GM12865 (cell line): Measurements from ENCODE around the gene NWD2.
"Not testable (repeated sequence)": the region's sequence is repeated elsewhere in the genome, so short reads cannot be mapped to it uniquely, and the experiment has no call there.

Experiments
- DNase-seq: peaks from one replicate; pipeline ENCODE4 v3.0.0; 2010; ENCODE audit warnings: low read depth
- H3K4me3 ChIP-seq: 2 replicates; pipeline ENCODE4 v1.5.1; 2011; ENCODE audit warnings: mild to moderate bottlenecking, low read depth, low read length, control low read depth
- TF ChIP-seq, protein P1 (sequence below): IDR thresholded peaks from 2 replicates; pipeline ENCODE4 v1.5.1; 2011; ENCODE audit warnings: low read length, control low read depth, low read depth, inconsistent platforms; ENCODE audit not compliant: insufficient read depth; ENCODE audit errors: missing control alignments

The NWD2 gene

DNA sequence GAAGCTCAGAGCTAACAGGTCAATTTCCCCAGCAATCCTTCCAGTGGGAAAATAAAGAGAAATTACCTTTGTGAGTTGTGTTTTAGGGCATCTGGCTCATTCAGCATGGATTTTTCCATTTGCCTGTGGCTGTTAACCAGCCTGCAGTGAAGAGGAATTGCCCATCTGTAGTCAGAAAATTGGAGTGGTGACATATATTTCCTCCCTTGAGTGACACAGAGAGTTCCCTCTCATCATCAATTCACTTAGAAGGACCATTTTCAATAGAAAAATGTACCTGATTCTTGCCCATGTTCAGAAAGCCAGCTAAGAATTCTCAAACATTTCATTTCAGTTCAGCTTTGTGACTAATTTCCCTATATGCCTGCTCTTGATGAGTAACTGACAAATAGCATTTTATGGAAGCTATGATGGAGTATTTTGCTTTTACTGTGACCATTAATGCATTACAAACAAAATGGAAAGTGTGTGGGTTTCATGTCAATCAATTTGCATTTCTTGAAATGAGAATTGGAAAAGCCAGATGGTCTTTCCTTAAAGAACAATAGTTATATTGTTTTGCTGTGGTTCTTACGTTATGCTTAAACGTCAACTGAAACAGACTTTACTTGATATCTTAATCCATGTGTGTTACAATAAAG is 155.8 kb downstream of the NWD2 start:
- no peak overlapping the region for H3K4me3 ChIP-seq
- DNase-seq: peak; percentile 54

DNA sequence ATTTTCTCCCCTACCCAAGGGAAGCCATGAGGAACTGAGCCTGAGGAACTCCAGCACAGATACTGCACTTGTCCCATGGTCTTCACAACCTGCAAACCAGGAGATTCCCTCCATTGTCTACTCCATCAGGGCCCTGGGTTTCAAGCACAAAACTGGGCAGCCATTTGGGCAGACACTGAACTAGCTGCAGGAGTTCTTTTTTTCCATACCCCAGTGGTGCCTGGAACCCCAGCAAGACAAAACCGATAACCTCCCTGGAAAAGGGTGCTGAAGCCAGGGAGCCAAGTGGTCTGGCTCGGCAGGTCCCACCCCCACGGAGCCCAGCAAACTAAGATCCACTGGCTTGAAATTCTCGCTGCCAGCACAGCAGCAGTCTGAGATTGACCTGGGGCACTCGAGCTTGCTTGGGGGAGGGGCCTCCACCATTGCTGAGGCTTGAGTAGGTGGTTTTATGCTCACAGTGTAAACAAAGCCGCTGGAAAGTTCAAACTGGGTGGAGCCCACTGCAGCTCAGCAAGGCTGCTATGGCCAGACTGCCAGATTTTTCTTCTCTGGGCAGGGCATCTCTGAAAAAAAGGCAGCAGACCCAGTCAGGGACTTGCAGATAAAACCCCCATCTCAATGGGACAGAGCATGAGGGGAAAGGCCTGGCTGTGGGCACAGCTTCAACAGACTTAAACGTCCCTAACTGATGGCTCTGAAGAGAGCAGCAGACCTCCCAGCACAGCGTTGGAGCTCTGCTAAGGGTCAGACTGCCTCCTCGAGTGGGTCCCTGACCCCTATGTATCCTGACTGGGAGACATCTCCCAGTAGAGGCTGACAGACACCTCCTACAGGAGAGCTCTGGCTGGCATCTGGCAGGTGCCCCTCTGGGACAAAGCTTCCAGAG is 163.6 kb downstream of the NWD2 start:
- H3K4me3 ChIP-seq, DNase-seq: not testable (repeated sequence)

More for the DNA sequence above, 155.8 kb downstream of the NWD2 start:
- TF ChIP-seq, protein P1, sequence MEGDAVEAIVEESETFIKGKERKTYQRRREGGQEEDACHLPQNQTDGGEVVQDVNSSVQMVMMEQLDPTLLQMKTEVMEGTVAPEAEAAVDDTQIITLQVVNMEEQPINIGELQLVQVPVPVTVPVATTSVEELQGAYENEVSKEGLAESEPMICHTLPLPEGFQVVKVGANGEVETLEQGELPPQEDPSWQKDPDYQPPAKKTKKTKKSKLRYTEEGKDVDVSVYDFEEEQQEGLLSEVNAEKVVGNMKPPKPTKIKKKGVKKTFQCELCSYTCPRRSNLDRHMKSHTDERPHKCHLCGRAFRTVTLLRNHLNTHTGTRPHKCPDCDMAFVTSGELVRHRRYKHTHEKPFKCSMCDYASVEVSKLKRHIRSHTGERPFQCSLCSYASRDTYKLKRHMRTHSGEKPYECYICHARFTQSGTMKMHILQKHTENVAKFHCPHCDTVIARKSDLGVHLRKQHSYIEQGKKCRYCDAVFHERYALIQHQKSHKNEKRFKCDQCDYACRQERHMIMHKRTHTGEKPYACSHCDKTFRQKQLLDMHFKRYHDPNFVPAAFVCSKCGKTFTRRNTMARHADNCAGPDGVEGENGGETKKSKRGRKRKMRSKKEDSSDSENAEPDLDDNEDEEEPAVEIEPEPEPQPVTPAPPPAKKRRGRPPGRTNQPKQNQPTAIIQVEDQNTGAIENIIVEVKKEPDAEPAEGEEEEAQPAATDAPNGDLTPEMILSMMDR: no peak

DNA sequence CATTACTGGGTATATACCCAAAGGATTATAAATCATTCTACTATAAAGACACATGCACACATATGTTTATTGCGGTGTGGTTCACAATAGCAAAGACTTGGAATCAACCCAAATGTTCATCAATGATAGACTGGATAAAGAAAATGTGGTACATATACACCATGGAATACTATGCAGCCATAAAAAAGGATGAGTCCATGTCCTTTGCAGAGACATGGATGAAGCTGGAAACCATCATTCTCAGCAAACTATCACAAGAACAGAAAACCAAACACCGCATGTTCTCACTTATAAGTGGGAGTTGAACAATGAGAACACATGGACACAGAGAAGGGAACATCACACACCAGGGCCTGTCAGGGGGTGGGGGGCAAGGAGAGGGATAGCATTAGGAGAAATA is 169.1 kb downstream of the NWD2 start:
- not testable (repeated sequence) for DNase-seq

DNA sequence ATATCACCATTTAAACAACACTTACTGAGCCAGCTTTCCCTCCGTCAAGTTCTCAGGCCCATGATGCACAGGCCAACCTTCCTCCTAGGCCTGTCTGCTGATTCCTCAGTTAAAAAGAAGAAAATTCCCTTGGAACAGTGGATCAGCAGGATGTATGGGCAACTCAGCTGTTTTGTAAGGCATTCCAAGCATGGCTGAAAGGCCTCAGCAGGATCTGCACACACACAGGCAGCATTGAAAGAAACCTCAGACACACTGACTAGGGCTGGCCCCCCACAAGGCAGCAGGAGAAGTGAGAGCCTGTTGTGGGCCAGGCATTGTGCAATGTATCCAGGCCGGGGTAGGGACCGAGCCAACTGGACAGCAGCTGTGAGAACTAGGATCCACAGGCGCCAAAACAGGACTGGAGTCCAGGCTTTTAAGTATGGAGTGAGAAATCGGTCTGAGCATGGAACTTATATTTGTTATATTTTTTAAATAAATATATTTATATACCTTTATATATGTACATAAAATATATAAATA is 171.4 kb downstream of the NWD2 start:
- H3K4me3 ChIP-seq: no peak overlapping the region
- TF ChIP-seq, protein P1: no peak
- no peak for DNase-seq

More for the DNA sequence above, 169.1 kb downstream of the NWD2 start:
- H3K4me3 ChIP-seq: not testable (repeated sequence)

DNA sequence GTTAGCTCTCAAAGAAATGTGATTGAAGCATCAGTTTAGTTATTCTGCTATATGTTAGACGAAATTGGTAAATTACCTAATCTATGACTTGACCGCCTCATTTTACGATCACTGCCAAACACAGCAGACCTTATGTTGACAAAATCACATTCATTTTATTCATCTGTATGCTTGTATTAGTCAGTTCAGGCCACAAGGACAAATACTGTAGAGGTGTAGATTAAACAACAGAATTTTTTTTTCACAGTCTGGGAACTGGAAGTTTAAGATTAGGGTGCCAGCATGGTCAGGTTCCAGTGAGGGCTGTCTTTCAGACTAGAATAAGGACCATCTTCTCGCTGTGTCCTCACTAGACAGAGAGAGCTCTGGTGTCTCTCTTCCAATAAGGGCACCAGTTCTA is 177.1 kb downstream of the NWD2 start:
- TF ChIP-seq, protein P1: no peak
- no peak for DNase-seq
- H3K4me3 ChIP-seq: no peak overlapping the region

DNA sequence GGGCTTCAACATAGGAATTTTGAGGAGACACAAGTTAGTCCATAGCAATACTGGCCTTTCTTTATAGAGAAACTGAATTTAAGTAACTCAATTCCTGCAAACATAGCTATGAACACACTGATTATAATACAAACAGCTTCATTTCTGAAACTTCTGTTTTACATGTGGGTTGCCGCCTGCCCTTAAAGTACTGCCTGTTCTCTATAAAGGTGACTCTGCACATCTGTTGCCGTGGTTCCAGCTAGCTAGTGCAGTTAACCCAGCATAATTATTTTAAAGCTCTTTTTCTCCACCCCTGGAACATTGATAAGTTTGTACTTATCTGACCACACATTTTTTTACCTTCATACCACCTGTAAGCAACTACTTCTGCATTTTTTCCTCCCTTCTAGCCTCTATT is 177.6 kb downstream of the NWD2 start:
- no peak for DNase-seq
- TF ChIP-seq, protein P1: no peak
- no peak overlapping the region for H3K4me3 ChIP-seq

DNA sequence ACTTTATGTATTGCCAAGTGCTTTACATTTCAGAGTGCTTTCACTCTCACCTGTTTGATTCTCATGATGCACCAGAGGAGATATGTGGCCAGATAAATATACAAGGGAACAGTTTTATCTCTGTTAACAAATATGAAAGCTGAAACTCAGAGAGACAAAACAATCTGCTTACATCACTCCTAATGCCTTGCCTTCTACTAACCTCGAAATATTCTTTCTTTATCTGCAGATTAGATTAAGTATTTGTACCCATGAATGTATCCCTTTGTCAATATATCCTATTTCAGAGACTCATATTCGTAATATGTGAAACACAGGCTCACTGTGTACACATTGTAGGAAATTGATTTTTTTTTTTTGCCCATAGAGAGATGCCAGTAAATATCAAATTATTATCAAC is 178.1 kb downstream of the NWD2 start:
- no peak overlapping the region for H3K4me3 ChIP-seq
- TF ChIP-seq, protein P1: no peak
- DNase-seq: no peak

DNA sequence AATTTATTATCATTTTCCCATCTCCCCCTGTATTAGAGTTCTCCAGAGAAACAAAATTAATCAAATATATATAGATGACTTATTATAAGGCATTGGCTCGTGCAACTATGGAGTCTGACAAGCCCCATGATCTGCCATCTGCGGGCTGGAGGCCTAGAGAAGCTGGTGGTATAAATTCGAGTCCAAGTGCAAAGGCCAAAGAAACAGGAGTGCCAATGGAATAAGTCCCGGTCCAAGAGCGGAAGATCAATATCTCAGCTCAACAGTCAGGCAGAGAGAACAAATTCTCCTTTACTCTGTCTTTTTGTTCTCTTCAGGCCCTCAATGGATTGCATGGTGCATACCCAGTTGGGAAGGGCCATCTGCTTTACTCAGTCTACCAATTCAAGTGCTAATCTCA is 178.8 kb downstream of the NWD2 start:
- DNase-seq: no peak
- no peak overlapping the region for H3K4me3 ChIP-seq
- TF ChIP-seq, protein P1: no peak
